Fibroblast of villous mesenchyme (primary cell): Measurements from ENCODE around the gene DAB1. TPM values are rescaled to one million over a fixed set of nuclear protein-coding genes. Genes with fewer than 3 reads are reported as not detected.
"Not testable (repeated sequence)": the region's sequence is repeated elsewhere in the genome, so short reads cannot be mapped to it uniquely, and the experiment has no call there.

Experiments
- DNase-seq: peaks from one replicate; pipeline ENCODE4 v3.0.0-alpha.2; 2010; ENCODE audit warnings: low read depth
- H3K4me3 ChIP-seq: 2 replicates; pipeline ENCODE4 v1.5.1; 2011; ENCODE audit warnings: low read depth, mild to moderate bottlenecking, low read length
- total RNA-seq: library from RNA; depleted of rRNA; stranded (reverse); fragments of >200 nt; gene quantifications from 2 replicates; pipeline ENCODE4 v1.2.3, GENCODE V29; 2012
- TF ChIP-seq, protein P1 (sequence below): IDR thresholded peaks from 2 replicates; pipeline ENCODE4 v1.5.1; 2012; ENCODE audit warnings: low read depth, mild to moderate bottlenecking, low read length; ENCODE audit not compliant: insufficient read depth

DAB1 gene
- total RNA-seq, 1 donor, result not detected

DNA sequence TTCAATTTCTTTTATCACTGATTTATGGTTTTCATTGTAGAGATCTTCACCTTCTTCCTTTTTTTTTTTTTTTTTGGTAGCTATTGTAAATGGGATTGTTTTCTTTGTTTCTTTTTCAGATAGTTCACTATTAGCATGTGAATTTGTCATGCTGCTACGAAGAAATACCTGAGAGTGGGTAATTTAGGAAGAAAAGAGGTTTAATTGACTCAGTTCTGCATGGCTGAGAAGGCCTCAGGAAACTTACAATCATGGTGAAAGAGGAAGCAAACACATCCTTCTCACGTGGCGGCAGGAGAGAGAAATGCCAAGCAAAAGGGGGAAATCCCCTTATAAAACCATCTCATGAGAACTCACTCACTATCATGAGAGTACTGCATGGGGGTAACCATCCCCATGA lies 66.4 kb downstream of the DAB1 start:
- no peak for DNase-seq
- TF ChIP-seq, protein P1, sequence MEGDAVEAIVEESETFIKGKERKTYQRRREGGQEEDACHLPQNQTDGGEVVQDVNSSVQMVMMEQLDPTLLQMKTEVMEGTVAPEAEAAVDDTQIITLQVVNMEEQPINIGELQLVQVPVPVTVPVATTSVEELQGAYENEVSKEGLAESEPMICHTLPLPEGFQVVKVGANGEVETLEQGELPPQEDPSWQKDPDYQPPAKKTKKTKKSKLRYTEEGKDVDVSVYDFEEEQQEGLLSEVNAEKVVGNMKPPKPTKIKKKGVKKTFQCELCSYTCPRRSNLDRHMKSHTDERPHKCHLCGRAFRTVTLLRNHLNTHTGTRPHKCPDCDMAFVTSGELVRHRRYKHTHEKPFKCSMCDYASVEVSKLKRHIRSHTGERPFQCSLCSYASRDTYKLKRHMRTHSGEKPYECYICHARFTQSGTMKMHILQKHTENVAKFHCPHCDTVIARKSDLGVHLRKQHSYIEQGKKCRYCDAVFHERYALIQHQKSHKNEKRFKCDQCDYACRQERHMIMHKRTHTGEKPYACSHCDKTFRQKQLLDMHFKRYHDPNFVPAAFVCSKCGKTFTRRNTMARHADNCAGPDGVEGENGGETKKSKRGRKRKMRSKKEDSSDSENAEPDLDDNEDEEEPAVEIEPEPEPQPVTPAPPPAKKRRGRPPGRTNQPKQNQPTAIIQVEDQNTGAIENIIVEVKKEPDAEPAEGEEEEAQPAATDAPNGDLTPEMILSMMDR, result no peak
- H3K4me3 ChIP-seq, result no peak overlapping the region

DNA sequence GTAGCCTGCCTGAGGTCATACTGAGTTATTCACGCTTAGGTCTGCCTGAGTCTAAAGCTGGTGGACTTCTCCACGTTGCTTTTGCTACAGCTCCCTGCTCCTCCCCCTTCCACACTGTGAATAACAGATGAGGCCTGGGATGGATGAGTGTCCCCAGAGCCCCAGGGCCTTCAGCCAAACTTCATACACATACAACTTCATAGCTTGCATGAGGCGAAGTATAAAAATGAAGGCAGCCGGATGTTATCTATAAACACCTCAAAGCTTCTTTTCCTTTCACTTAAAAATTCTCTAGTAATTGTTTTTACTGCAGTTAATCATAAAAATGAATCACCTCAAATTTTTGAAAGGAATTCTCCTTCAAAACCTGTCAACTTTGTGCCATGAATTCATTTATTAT lies 70.2 kb downstream of the DAB1 start:
- DNase-seq, result no peak
- TF ChIP-seq, protein P1, result no peak
- no peak overlapping the region for H3K4me3 ChIP-seq

DNA sequence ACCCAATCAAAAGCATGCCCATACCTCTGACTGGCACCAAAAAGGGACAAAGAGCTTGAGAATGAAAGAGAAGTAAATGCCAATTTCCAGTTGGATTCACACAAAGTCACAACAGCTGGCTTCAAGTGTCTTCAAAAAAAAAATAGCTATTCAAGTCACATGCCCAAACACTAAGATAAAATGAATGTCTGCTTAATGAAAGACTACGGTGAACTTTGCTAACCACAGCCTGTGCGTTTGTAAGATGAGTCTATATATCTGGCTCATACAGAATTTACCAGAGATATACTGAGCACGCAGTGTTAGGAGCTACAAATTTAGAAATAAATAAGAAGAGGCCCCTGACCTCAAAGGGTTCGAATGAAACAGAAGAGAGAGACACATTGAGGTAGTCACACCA lies 73.2 kb downstream of the DAB1 start:
- H3K4me3 ChIP-seq, result no peak overlapping the region
- TF ChIP-seq, protein P1, result no peak
- no peak for DNase-seq

DNA sequence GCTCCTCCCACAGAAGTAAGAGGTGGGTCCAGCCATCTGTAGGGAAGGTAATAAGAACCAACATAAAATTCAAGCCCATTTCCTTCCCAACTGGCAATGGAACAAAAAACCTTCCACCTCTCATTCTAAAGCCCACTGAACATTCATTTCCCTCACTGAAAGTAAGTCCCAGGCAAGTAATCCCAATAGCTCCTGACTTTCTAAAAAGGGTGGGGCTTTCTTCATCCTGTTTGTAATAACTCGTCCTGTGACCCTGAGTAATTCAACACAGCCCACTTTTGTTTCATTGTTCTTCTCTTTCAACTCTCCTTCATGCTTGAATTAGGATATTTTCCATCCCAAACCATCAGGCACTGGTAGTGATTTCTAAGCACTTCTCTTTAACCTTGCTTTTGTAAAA lies 74.9 kb downstream of the DAB1 start:
- no peak for DNase-seq
- TF ChIP-seq, protein P1, result no peak
- H3K4me3 ChIP-seq, result no peak overlapping the region

DNA sequence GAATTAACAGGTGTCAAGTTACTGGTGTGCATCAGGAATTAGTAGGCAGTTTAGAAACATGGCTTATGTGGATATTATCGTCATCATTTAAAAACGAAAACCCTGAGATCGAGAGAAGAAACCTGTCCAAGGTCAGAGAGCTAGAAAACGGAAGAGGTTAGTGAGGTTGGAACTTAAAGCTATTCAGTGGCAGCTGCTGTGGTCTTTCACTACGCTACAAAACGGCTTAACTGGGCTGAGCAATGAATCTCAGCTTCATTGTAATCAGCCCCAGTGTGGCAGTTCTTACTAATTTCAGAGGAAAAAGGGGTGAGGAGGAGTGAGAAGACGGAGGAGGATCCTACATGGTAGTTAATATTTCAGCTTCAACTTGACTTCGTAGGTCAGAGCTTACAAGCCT lies 77.9 kb downstream of the DAB1 start:
- H3K4me3 ChIP-seq, result no peak overlapping the region
- TF ChIP-seq, protein P1, result no peak
- DNase-seq, result no peak

DNA sequence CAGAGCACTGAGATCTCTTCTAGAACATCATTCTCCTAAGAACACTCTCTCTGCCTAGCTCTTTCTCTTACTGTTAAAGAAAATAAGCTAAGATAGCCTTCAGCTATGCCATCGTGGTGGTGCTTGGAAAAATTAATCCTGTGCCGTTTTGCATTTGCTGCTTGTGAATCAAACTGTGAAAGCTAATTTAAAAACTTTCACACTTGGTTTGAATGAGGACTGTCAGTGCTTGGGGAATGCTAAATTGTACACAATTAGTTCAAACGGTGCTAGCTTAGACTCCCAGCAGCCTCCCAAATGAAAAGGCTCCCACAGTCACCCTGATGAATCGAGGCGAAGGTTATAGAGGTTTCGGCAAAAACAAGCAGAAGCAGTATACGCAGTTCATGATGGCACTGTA lies 79.6 kb downstream of the DAB1 start:
- TF ChIP-seq, protein P1, result no peak
- no peak overlapping the region for H3K4me3 ChIP-seq
- no peak for DNase-seq

DNA sequence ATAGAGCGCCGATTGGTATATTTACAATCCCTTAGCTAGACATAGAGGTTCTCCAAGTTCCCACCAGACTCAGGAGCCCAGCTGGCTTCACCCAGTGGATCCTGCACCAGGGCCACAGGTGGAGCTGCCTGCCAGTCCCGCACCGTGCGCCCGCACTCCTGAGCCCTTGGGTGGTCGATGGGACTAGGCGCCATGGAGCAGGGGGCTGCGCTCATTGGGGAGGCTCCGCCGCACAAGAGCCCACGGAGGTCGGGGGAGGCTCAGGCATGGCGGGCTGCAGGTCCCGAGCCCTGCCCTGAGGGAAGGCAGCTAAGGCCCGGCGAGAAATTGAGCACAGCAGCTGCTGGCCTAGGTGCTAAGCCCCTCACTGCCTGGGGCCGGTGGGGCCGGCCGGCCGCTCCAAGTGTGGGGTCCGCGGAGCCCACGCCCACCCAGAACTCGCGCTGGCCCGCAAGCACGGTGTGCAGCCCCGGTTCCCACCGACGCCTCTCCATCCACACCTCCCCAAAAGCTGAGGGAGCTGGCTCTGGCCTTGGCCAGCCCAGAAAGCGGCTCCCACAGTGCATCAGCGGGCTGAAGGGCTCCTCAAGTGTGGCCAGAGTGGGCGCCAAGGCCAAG lies 80.5 kb downstream of the DAB1 start:
- not testable (repeated sequence) for H3K4me3 ChIP-seq, DNase-seq
